HepG2 (cell line): Measurements from ENCODE around the gene PPP1R7. TPM values are rescaled to one million over a fixed set of nuclear protein-coding genes. Genes with fewer than 3 reads are reported as not detected.

Experiments
- ATAC-seq: fragments of 200-7000 bp; cut with Tn5 transposase; 3 replicates; pipeline ENCODE4 v1.9.1; 2020; ENCODE audit warnings: mild to moderate bottlenecking, moderate library complexity
- BruUV-seq: library from RNA; stranded (reverse); fragments of 400-500 nt; replicated peaks from 2 replicates; lab custom pipeline; 2021; lab: Mats Ljungman, UMichigan
- CTCF ChIA-PET: fragments of 300-600 bp; formaldehyde crosslinking; extraction: SDS; loops from one replicate; lab custom pipeline; 2021; ENCODE audit warnings: low total read pairs, inconsistent platforms, low intra/inter-chr PET ratio; lab: Yijun Ruan, JAX
- POLR2A ChIA-PET: fragments of 350-600 bp; sonication (Branson Sonifier 250); formaldehyde crosslinking; loops from one replicate; lab custom pipeline; 2020; ENCODE audit warnings: antibody characterized with exemption, inconsistent platforms; lab: Yijun Ruan, JAX
- DNase-seq: peaks from one replicate; pipeline ENCODE4 v3.0.0-alpha.2; 2015; ENCODE audit warnings: low spot score
- FAIRE-seq: peaks from 3 replicates; lab custom pipeline; 2011; peaks lifted over from hg19 to GRCh38; lab: Jason Lieb, UNC
- H2AFZ ChIP-seq: one replicate; pipeline ENCODE4 v1.6.1; 2011; ENCODE audit warnings: low read length, inconsistent platforms
- H3K27ac ChIP-seq: fragments of 300-600 bp; 3 replicates; pipeline ENCODE4 v1.8.0; 2011; ENCODE audit warnings: mixed run types, mild to moderate bottlenecking, mixed read lengths, low read length, inconsistent platforms; ENCODE audit not compliant: insufficient read depth; ENCODE audit errors: extremely low read length
- H3K27me3 ChIP-seq, 2 experiments: fragments of 200-600 bp in 1 of 2; 2 replicates in 1 of 2; 3 replicates in 1 of 2; pipeline versions ENCODE4 v1.6.0 to v1.8.0; 2011; ENCODE audit warnings: low read length in 2 of 2, mild to moderate bottlenecking in 2 of 2, moderate library complexity in 2 of 2, inconsistent platforms in 1 of 2; ENCODE audit not compliant: insufficient read depth in 2 of 2, control insufficient read depth in 1 of 2
- H3K36me3 ChIP-seq, 2 experiments: fragments of 200-600 bp in 1 of 2; replicated peaks in 1 of 2; 2 replicates in 1 of 2; 3 replicates in 1 of 2; pipeline versions ENCODE4 v1.5.1 to v1.8.0; 2011; ENCODE audit warnings: low read length in 2 of 2, inconsistent platforms in 1 of 2; ENCODE audit not compliant: insufficient read depth in 2 of 2, control insufficient read depth in 1 of 2
- H3K4me1 ChIP-seq: 2 replicates; pipeline ENCODE4 v1.5.1; 2012; ENCODE audit warnings: low read length, inconsistent platforms; ENCODE audit not compliant: insufficient read depth
- H3K4me2 ChIP-seq: 2 replicates; pipeline ENCODE4 v1.6.0; 2011; ENCODE audit warnings: low read depth, low read length, inconsistent platforms
- H3K4me3 ChIP-seq, 3 experiments: fragments of 200-600 bp in 1 of 3; sonication (generic), shearing (Covaris generic) in 1 of 3; replicated peaks in 1 of 3; 2 replicates each; pipeline ENCODE4 v1.5.1; 2011 to 2016; ENCODE audit warnings: low read length in 3 of 3, inconsistent platforms in 2 of 3, low read depth in 2 of 3, mild to moderate bottlenecking in 2 of 3, control low read depth in 1 of 3, mixed read lengths in 1 of 3; ENCODE audit not compliant: insufficient read depth in 1 of 3
- H3K79me2 ChIP-seq: one replicate; pipeline ENCODE4 v1.6.1; 2011; ENCODE audit warnings: low read length, inconsistent platforms; ENCODE audit not compliant: insufficient read depth
- H3K9ac ChIP-seq: 2 replicates; pipeline ENCODE4 v1.6.0; 2011; ENCODE audit warnings: mild to moderate bottlenecking, low read depth, low read length, inconsistent platforms; ENCODE audit not compliant: insufficient read depth
- H3K9me3 ChIP-seq: 2 replicates; pipeline ENCODE4 v1.5.1; 2012; ENCODE audit warnings: mild to moderate bottlenecking, low read length
- H4K20me1 ChIP-seq: 2 replicates; pipeline ENCODE4 v1.6.0; 2011; ENCODE audit warnings: inconsistent platforms, mild to moderate bottlenecking, low read length, moderate library complexity; ENCODE audit not compliant: insufficient read depth
- HMG20A ChIP-seq: IDR thresholded peaks from 2 replicates; pipeline ENCODE4 v1.6.1; 2016; ENCODE audit warnings: borderline replicate concordance
- PHF5A ChIP-seq: IDR thresholded peaks from one replicate; pipeline ENCODE4 v1.6.1; 2018; ENCODE audit warnings: low read depth, missing genetic modification reagents; ENCODE audit not compliant: unreplicated experiment
- RFX1 ChIP-seq: fragments of 450-650 bp; IDR thresholded peaks from 2 replicates; pipeline ENCODE4 v1.6.1; 2017
- ZNF224 ChIP-seq: sonication (generic); formaldehyde crosslinking; IDR thresholded peaks from 2 replicates; pipeline ENCODE4 v1.5.0; 2020; ENCODE audit warnings: mild to moderate bottlenecking, missing genetic modification reagents
- ZNF607 ChIP-seq: sonication (generic); formaldehyde crosslinking; IDR thresholded peaks from 2 replicates; pipeline ENCODE4 v1.5.1; 2020; ENCODE audit warnings: missing genetic modification reagents, mild to moderate bottlenecking, borderline replicate concordance
- ZNF761 ChIP-seq: sonication (generic); formaldehyde crosslinking; conservative IDR thresholded peaks from 2 replicates; pipeline ENCODE4 v1.4.0; 2020; ENCODE audit warnings: mild to moderate bottlenecking, missing genetic modification reagents
- WGBS: methylation state at CpG from one replicate; pipeline ENCODE4 v1.1.6; 2017; ENCODE audit warnings: low lambda C conversion rate; 5-methylcytosine and 5-hydroxymethylcytosine counted together
- in situ Hi-C: cut with HindIII; loops from 2 replicates; pipeline ENCODE4 v1.10.0; 2017; ENCODE audit warnings: low pct_unique_long_range_greater_than_20kb; ENCODE audit not compliant: extremely low pct_ligation_motif_present
- intact Hi-C: fragments of 100-400 bp; cut with micrococcal nuclease; formaldehyde crosslinking; loops from one replicate; pipeline ENCODE4 v1.10.0; 2022; ENCODE audit not compliant: unreplicated experiment
- polyA plus RNA-seq, 8 experiments: library from polyadenylated mRNA; depleted of rRNA in 3 of 8; stranded (reverse) in 7 of 8; unstranded in 1 of 8; fragments of >200 nt; fragmentation: Illumina TruSeq in 4 of 8; extraction: Trizol in 4 of 8; gene quantifications; 2 replicates each; pipeline versions ENCODE4 v1.2.1 to v1.2.3, GENCODE V29; 2011 to 2016; ENCODE audit warnings: low read depth in 4 of 8, missing spikeins in 1 of 8, mixed read lengths in 1 of 8; ENCODE audit not compliant: insufficient read depth in 1 of 8
- total RNA-seq, 5 experiments: library from RNA; depleted of rRNA; stranded (reverse); fragments of >200 nt; fragmentation: Illumina TruSeq; extraction: Trizol; gene quantifications; 2 replicates each; pipeline ENCODE4 v1.2.3, GENCODE V29; 2016; ENCODE audit warnings: low read depth in 1 of 5
- TF ChIP-seq, protein P1 (sequence below): sonication (generic); formaldehyde crosslinking; IDR thresholded peaks from 2 replicates; pipeline ENCODE4 v1.9.0; 2021; ENCODE audit warnings: missing genetic modification reagents, borderline replicate concordance

The PPP1R7 gene
- total and polyA plus RNA-seq, 2 of the 13 experiments (the other 11 are each of a cell fraction or from before 2014, with no cell fraction given): 33.3 to 67.9 TPM

DNA sequence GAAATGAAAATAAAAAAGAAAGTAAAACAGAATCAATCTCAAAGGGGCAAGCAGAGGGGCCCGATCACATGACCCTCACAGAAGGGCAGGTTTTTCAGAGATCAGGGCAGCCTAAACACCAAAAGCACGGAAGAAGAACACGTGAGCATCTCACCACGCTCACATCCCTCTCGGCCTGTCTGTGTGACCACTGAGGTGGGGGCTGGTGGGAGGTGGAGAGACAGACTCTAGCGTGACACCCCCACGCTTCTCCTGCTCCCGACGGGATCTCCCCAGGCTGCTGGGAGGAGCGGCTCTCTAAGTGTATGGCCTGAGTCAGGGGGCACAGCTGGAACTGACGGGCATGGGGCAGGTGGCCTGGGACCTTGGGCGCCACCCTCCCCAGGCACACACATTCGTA lies 24.6 kb upstream of the PPP1R7 start:
- H3K27ac ChIP-seq: no peak overlapping the region
- POLR2A ChIA-PET: no interaction called here
- no peak for DNase-seq
- ATAC-seq: no peak
- H3K36me3 ChIP-seq: peaks cover 15 to 29% of the 10 kb centered on the region in 2 experiments; a peak in 4 of 5 replicates
- no peaks in the 10 kb centered on the region for H3K9me3 ChIP-seq
- no TSS peak for BruUV-seq
- H4K20me1 ChIP-seq: no peaks in the 10 kb centered on the region
- no peak overlapping the region for H3K4me3 ChIP-seq
- H3K4me1 ChIP-seq: no peaks in the 10 kb centered on the region
- intact Hi-C loops: no loop called here
- in situ Hi-C loops: no loop called here
- FAIRE-seq: no peak
- no peaks in the 10 kb centered on the region for H3K27me3 ChIP-seq
- H3K79me2 ChIP-seq: no peaks in the 10 kb centered on the region
- no peak overlapping the region for H2AFZ ChIP-seq
- CTCF ChIA-PET: no interaction called here
- H3K9ac ChIP-seq: no peak overlapping the region
- 95% methylated on average over 13 of the region's 13 CpGs for WGBS
- TF ChIP-seq ZNF761 (CRISPR knock-in tag): no peak
- TF ChIP-seq PHF5A (CRISPR knock-in tag): no peak
- TF ChIP-seq ZNF607 (CRISPR knock-in tag): no peak
- TF ChIP-seq RFX1: no peak
- no peak for TF ChIP-seq HMG20A (CRISPR knock-in tag)
- TF ChIP-seq, protein P1, sequence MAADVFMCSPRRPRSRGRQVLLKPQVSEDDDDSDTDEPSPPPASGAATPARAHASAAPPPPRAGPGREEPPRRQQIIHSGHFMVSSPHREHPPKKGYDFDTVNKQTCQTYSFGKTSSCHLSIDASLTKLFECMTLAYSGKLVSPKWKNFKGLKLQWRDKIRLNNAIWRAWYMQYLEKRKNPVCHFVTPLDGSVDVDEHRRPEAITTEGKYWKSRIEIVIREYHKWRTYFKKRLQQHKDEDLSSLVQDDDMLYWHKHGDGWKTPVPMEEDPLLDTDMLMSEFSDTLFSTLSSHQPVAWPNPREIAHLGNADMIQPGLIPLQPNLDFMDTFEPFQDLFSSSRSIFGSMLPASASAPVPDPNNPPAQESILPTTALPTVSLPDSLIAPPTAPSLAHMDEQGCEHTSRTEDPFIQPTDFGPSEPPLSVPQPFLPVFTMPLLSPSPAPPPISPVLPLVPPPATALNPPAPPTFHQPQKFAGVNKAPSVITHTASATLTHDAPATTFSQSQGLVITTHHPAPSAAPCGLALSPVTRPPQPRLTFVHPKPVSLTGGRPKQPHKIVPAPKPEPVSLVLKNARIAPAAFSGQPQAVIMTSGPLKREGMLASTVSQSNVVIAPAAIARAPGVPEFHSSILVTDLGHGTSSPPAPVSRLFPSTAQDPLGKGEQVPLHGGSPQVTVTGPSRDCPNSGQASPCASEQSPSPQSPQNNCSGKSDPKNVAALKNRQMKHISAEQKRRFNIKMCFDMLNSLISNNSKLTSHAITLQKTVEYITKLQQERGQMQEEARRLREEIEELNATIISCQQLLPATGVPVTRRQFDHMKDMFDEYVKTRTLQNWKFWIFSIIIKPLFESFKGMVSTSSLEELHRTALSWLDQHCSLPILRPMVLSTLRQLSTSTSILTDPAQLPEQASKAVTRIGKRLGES (CRISPR knock-in tag): no peak
- no peak for TF ChIP-seq ZNF224 (CRISPR knock-in tag)
- H3K4me2 ChIP-seq: no peak overlapping the region
